AG04450 (cell line): Measurements from ENCODE around the gene NHLRC2. TPM values are rescaled to one million over a fixed set of nuclear protein-coding genes. Genes with fewer than 3 reads are reported as not detected.

ENCODE experiments used
- CTCF ChIA-PET: fragments of 300-600, 350-600 bp; formaldehyde crosslinking; extraction: SDS; loops from one replicate; lab custom pipeline; 2022; ENCODE audit warnings: antibody characterized with exemption, inconsistent platforms; lab: Charles Lee
- POLR2A ChIA-PET: fragments of 350-600 bp; formaldehyde crosslinking; extraction: SDS; loops from one replicate; lab custom pipeline; 2021; ENCODE audit warnings: antibody characterized with exemption, inconsistent platforms; lab: Yijun Ruan, JAX
- DNase-seq: peaks from one replicate; pipeline ENCODE4 v3.0.0-alpha.2; 2011; ENCODE audit warnings: low read depth, low spot score
- H3K27ac ChIP-seq: one replicate; pipeline ENCODE4 v1.5.1; 2012; ENCODE audit warnings: low read depth, low read length, control low read depth
- H3K27me3 ChIP-seq: one replicate; pipeline ENCODE4 v1.6.0; 2012; ENCODE audit warnings: low read length; ENCODE audit not compliant: control insufficient read depth, insufficient read depth
- H3K4me3 ChIP-seq: 2 replicates; pipeline ENCODE4 v1.5.1; 2011; ENCODE audit warnings: mild to moderate bottlenecking, low read depth, low read length, control low read depth
- H3K9me3 ChIP-seq: 2 replicates; pipeline ENCODE4 v1.5.1; 2012; ENCODE audit warnings: low read length; ENCODE audit not compliant: control insufficient read depth, insufficient read depth
- CTCF ChIP-seq: IDR thresholded peaks from 2 replicates; pipeline ENCODE4 v1.5.1; 2011; ENCODE audit warnings: low read depth, low read length, control low read depth, inconsistent platforms
- polyA plus RNA-seq: library from polyadenylated mRNA; depleted of rRNA; stranded (reverse); fragments of >200 nt; gene quantifications from 2 replicates; pipeline ENCODE4 v1.2.3, GENCODE V29; 2011

NHLRC2 gene
- polyA plus RNA-seq, 1 experiment = 7.6 TPM

- peaks cover 3% of the 10 kb centered on the region for H3K27me3 ChIP-seq
- no peak for TF ChIP-seq CTCF
- DNase-seq = no peak
- POLR2A ChIA-PET = no interaction called here
- no peaks in the 10 kb centered on the region for H3K9me3 ChIP-seq
- no peak overlapping the region for H3K27ac ChIP-seq
- CTCF ChIA-PET = no interaction called here
- no peak overlapping the region for H3K4me3 ChIP-seq
These were observed 93.6 kb downstream of the NHLRC2 start for GRCh38 chr10:113948048-113948447.

GRCh38 chr10:113950268-113950667, 95.8 kb downstream of the NHLRC2 start:
- CTCF ChIA-PET = interaction anchor here (0.6 to 0.7 kb wide), 2 partner anchors 453 to 871 kb away, joined by 3 read pairs; no protein-coding TSS in a partner anchor
- TF ChIP-seq CTCF = no peak
- peaks cover 3% of the 10 kb centered on the region; the same call in 1 of the 2 replicates for H3K9me3 ChIP-seq
- DNase-seq = no peak
- no peak overlapping the region for H3K27ac ChIP-seq
- POLR2A ChIA-PET = no interaction called here
- peaks cover 3% of the 10 kb centered on the region for H3K27me3 ChIP-seq
- no peak overlapping the region for H3K4me3 ChIP-seq

DNA sequence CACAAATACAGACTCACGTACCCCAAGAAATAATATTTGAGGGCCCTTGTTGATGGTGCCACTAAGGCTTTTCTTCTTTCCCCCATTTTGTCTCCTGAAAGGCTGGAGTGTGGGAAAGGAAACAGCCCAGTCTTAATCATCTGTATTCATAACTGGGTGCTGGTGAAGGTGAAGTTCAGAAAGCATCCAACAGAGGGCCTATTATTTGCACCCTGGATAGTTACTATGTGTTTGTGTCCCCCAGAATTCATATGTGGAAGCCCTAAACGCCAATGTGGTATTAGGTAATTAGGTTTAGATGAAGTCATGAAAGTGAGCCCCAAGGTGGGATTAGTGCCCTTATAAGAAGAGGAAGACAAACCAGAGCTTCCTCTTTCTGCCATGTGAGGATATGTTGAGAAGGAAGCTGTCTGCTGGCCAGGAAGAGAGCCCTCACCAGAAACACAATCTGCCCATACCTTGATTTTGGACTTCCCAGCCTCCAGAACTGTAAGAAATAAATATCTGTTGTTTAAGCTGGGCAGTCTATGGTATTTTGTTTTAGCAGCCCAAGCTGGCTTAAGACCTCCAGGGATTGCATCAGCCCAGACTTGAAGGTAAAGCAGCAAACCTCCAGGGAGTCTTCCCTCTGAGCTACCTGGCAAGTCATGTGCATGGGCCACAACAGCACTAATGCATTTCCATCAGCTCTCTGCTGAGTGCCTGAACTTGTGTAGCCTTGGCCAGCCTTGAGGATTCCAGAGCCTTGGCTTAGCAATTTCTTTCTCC, 99.2 kb downstream of the NHLRC2 start:
- ChIA-PET POLR2A (no interaction called here), CTCF (no interaction called here)
- TF ChIP-seq CTCF = no peak
- Histone ChIP-seq H3K9me3 (peaks cover 3% of the 10 kb centered on the region; the same call in 1 of the 2 replicates), H3K27me3 (peaks cover 3% of the 10 kb centered on the region), H3K4me3 (no peak overlapping the region), H3K27ac (no peak overlapping the region)
- DNase-seq = no peak

- POLR2A ChIA-PET = no interaction called here
- no peak for TF ChIP-seq CTCF
- DNase-seq = no peak
- peaks cover 3% of the 10 kb centered on the region for H3K27me3 ChIP-seq
- H3K4me3 ChIP-seq = no peak overlapping the region
- CTCF ChIA-PET = interaction anchor here (0.6 kb wide), 1 partner anchor 213 kb away, joined by 6 read pairs; no protein-coding TSS in a partner anchor
- no peak overlapping the region for H3K27ac ChIP-seq
- peaks cover 3% of the 10 kb centered on the region; the same call in 1 of the 2 replicates for H3K9me3 ChIP-seq
These were observed 99.9 kb downstream of the NHLRC2 start for GRCh38 chr10:113954409-113954808.

DNA sequence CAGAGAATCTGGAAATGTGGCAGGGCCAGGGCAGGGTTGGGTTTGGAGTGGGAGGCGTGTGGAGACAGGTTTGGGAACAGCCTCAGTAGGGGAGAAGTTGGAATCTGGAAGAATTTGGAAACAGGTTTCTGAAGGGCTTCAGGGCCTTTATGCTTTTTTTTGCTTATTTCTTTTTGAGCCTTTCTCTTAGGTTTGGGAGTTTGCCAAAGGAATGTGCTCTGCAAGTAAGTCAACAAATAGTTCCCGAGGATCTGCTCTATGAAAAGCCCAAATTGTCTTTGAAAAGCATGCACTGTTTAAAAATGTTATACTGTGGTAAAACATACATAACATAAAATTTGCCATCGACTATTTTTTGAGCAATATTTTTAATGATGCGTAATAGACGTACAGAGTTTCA, 102.6 kb downstream of the NHLRC2 start:
- DNase-seq = peak; percentile 80
- H3K27ac ChIP-seq = no peak overlapping the region
- H3K9me3 ChIP-seq = peaks cover 3% of the 10 kb centered on the region; the same call in 1 of the 2 replicates
- H3K4me3 ChIP-seq = no peak overlapping the region
- H3K27me3 ChIP-seq = peaks cover 1% of the 10 kb centered on the region
- ChIA-PET POLR2A (no interaction called here), CTCF (no interaction called here)
- no peak for TF ChIP-seq CTCF
